Neutrophil (primary cell): Measurements from ENCODE around the gene RTL5.

Source experiments
- H3K27ac ChIP-seq: fragments of 200-600 bp; sonication (generic); 2 replicates; pipeline ENCODE4 v1.5.1; 2016; ENCODE audit warnings: mild to moderate bottlenecking, moderate library complexity
- H3K27me3 ChIP-seq: fragments of 200-600 bp; sonication (generic); 2 replicates; pipeline ENCODE4 v1.6.0; 2016; ENCODE audit warnings: mild to moderate bottlenecking
- H3K36me3 ChIP-seq: fragments of 200-600 bp; sonication (generic); 2 replicates; pipeline ENCODE4 v1.5.1; 2017
- H3K4me1 ChIP-seq, 2 experiments: fragments of 200-600 bp in 1 of 2; sonication (generic) in 1 of 2; 1 replicate in 1 of 2; 2 replicates in 1 of 2; pipeline versions ENCODE4 v1.5.1 to v1.6.1; 2013 to 2016; ENCODE audit warnings: low read depth in 1 of 2, low read length in 1 of 2, mild to moderate bottlenecking in 1 of 2, moderate library complexity in 1 of 2; ENCODE audit not compliant: control insufficient read depth in 1 of 2, insufficient read depth in 1 of 2
- H3K4me3 ChIP-seq, 2 experiments: fragments of 200-600 bp in 1 of 2; sonication (generic) in 1 of 2; 1 replicate in 1 of 2; 2 replicates in 1 of 2; pipeline ENCODE4 v1.5.1; 2013 to 2016; ENCODE audit warnings: low read depth in 1 of 2, low read length in 1 of 2, mild to moderate bottlenecking in 1 of 2, moderate library complexity in 1 of 2
- H3K9me3 ChIP-seq: fragments of 200-600 bp; sonication (generic); 2 replicates; pipeline ENCODE4 v1.5.1; 2016
- CTCF ChIP-seq: fragments of 200-600 bp; sonication (generic); IDR thresholded peaks from 2 replicates; pipeline ENCODE4 v1.5.1; 2016; ENCODE audit warnings: antibody characterized with exemption

Gene RTL5

GRCh38 chrX:72081605-72082320 is 50.0 kb downstream of the RTL5 start:
- no peaks in the 10 kb centered on the region for H3K27me3 ChIP-seq
- H3K4me3 ChIP-seq, result no peak overlapping the region
- TF ChIP-seq CTCF, result no peak

GRCh38 chrX:72080800-72081199 is 50.9 kb downstream of the RTL5 start:
- H3K27me3 ChIP-seq, result no peaks in the 10 kb centered on the region

More at GRCh38 chrX:72081605-72082320, 50.0 kb downstream of the RTL5 start:
- H3K4me1 ChIP-seq, result peaks cover 27 to 49% of the 10 kb centered on the region in 2 experiments
- no peak overlapping the region for H3K27ac ChIP-seq
- H3K36me3 ChIP-seq, result no peaks in the 10 kb centered on the region
- no peaks in the 10 kb centered on the region for H3K9me3 ChIP-seq

GRCh38 chrX:72080150-72080549 is 51.6 kb downstream of the RTL5 start:
- no peak for TF ChIP-seq CTCF
- no peaks in the 10 kb centered on the region for H3K27me3 ChIP-seq
- peaks cover 27 to 47% of the 10 kb centered on the region in 2 experiments for H3K4me1 ChIP-seq
- no peaks in the 10 kb centered on the region for H3K36me3 ChIP-seq
- H3K27ac ChIP-seq, result peak overlapping the region; percentile 79
- no peaks in the 10 kb centered on the region for H3K9me3 ChIP-seq
- H3K4me3 ChIP-seq, result peak overlapping the region; percentile 29 to 36

More at GRCh38 chrX:72080800-72081199, 50.9 kb downstream of the RTL5 start:
- no peak for TF ChIP-seq CTCF
- H3K9me3 ChIP-seq, result no peaks in the 10 kb centered on the region
- no peaks in the 10 kb centered on the region for H3K36me3 ChIP-seq
- peak overlapping the region; percentile 79 for H3K27ac ChIP-seq
- no peak overlapping the region for H3K4me3 ChIP-seq
- H3K4me1 ChIP-seq, result peaks cover 27 to 47% of the 10 kb centered on the region in 2 experiments

GRCh38 chrX:72079607-72080006 is 52.1 kb downstream of the RTL5 start:
- Histone ChIP-seq H3K27ac (peak overlapping the region; percentile 79), H3K4me3 (peak overlapping the region; percentile 29 to 36), H3K36me3 (no peaks in the 10 kb centered on the region), H3K4me1 (peaks cover 27 to 47% of the 10 kb centered on the region in 2 experiments), H3K27me3 (no peaks in the 10 kb centered on the region), H3K9me3 (no peaks in the 10 kb centered on the region)
- no peak for TF ChIP-seq CTCF

- TF ChIP-seq CTCF, result no peak
- Histone ChIP-seq H3K27me3 (no peaks in the 10 kb centered on the region), H3K36me3 (no peaks in the 10 kb centered on the region), H3K4me1 (peaks cover 27 to 47% of the 10 kb centered on the region in 2 experiments), H3K9me3 (no peaks in the 10 kb centered on the region), H3K4me3 (no peak overlapping the region), H3K27ac (no peak overlapping the region)
These were observed 53.3 kb downstream of the RTL5 start for GRCh38 chrX:72078411-72078810.
